ENCODE data around the gene SMYD3. TPM values are rescaled to one million over a fixed set of nuclear protein-coding genes. Genes with fewer than 3 reads are reported as not detected.
"Not testable (repeated sequence)": the region's sequence is repeated elsewhere in the genome, so short reads cannot be mapped to it uniquely, and the experiment has no call there.

The SMYD3 gene
- total RNA-seq, 1 experiment from 2014 or later, result 44.5 TPM

- no peak for DNase-seq (ENCODE audit: low spot score)
Measured at GRCh38 chr1:246032984-246033383, 474.1 kb downstream of the SMYD3 start.

DNA sequence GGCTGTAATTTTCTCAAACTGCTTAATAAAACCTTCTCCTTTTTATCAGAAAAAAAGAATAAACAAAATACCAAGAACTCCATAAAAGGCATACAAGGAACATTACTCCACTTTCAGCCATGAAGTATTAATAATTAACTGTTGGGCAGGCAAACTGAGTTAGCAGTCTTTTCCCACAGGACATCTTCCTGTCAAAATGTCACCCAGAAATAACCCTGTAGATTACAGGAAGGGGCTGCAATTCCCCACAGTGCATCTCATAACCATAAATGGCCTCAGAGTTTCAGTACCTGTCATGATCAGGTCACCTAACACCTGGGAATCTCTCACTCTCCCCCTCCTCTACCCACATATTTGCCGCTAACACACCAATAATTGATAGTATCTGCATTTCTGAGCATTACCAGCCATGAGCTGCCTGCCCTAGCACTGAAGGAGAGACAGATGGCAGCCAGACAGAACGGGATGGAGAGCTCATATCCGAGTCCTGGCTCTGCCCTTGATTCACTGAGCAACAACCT is 475.0 kb downstream of the SMYD3 start:
- no peak for DNase-seq (ENCODE audit: low spot score)

GRCh38 chr1:246029616-246030015 is 477.5 kb downstream of the SMYD3 start:
- no peak for DNase-seq (ENCODE audit: low spot score)

GRCh38 chr1:246024118-246024517 is 483.0 kb downstream of the SMYD3 start:
- DNase-seq (ENCODE audit: low spot score), result not testable (repeated sequence)

DNA sequence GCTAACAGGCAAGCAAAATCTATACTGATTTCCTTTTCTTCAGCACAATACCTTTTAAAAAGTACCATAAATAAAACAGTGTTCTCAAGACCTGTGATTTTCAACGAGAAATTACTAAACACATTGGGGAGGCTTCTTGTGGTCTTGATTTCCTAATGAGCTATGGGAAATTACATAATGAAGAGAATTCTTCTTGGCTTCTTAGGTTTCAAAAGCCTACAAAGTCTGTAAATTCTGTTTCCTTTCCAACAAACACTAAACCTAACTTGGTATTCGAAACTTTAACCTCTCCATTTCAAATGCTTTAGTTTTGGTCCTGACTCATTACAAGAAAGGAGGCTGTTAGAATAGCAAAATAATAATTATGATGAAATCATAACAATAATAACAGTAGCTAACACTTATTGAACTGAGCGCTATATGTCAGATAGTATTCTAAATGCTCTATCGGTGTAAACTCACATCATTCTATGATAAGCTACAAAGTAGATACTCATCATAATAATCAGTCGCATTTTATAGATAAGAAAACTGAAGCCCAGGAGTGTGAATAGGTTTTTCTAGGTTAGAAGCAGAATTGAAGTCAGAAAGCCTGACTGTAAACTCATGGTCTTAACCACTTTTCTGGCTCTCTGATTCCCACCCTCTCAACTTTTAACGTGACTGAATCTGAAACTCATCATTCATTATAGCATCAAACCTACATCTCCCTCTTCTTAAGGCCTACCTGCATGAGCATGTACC is 486.7 kb downstream of the SMYD3 start:
- DNase-seq (ENCODE audit: low spot score), result no peak

DNA sequence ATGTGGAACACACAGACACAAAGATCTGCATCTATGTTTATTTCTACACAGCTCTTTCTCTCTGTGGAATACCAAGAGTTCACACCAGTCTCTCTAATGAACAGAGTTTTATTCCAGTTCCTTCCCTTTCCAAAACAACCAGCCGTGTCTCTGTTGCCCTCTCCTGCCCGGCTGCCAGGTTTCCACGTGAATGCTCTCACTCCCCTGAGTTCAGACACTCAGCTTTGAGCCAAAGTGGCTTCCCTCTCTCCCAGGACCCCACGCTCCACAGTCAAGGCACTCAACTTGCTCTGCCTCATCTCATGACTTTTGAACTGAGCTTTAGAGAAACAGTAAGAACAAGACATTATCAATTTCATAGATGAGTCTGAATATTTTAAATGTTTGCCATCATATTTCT is 488.9 kb downstream of the SMYD3 start:
- no peak for DNase-seq (ENCODE audit: low spot score)

GRCh38 chr1:246012341-246012740 is 494.7 kb downstream of the SMYD3 start:
- DNase-seq (ENCODE audit: low spot score), result peak; percentile 31

DNA sequence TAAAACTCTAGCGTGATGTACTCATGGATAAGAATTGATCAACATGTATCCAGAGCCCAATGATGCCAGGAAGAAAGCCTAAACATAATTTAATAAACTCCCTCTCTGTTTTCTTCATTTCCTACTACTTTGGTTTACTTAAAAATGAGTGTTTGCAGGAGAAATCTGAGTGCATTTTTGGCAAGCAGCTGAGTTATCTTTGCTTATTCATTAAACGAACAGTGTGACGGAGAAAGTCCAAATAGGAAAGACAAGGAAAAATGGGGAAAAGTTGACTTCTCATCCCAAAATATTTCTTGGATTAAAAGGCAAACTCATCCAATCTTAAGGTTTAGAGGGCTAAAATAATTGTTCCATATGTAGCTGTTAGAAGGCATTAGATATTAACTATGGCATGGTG is 496.7 kb downstream of the SMYD3 start:
- DNase-seq (ENCODE audit: low spot score), result no peak

DNA sequence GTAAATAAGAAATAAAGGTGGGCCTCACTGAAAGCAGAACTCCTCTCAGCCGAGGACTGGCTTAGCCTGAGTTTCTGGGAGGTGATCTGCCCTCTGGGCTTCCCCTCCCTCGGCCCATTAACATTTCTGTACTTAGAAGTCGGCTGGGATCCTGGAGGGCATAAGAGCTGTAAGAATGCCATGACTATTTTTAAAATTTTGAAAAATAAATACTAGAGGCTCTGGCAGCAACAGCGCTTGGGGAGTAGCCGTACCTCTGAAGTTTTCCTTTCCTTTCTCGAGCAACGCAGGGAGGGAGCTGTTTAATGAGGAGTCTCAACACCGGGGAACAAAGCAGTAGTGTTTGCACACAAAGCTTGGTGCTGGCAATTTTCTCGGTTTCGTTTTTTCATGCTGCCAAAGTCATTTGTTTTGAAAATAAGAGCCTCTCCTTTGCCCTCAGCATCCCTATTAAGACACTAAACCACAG is 498.7 kb downstream of the SMYD3 start:
- no peak for DNase-seq (ENCODE audit: low spot score)

GRCh38 chr1:246005067-246005466 is 502.0 kb downstream of the SMYD3 start:
- peak; percentile 98 for DNase-seq (ENCODE audit: low spot score)

- DNase-seq (ENCODE audit: low spot score), result no peak
Measured at GRCh38 chr1:246004301-246004700, 502.8 kb downstream of the SMYD3 start.

DNA sequence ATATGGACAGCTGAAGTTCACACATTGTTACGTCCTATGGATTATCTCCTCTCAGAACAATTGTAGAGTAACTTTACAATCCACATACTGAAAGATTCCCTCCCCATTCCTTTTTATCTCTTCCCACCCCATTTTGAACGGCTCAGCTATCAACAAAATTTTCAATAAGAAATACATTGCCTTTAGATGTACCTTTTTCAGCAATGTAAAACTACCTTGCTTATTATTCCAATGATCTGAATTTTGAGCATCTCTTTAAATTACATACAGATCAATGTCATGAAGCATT is 503.7 kb downstream of the SMYD3 start:
- DNase-seq (ENCODE audit: low spot score), result no peak

DNA sequence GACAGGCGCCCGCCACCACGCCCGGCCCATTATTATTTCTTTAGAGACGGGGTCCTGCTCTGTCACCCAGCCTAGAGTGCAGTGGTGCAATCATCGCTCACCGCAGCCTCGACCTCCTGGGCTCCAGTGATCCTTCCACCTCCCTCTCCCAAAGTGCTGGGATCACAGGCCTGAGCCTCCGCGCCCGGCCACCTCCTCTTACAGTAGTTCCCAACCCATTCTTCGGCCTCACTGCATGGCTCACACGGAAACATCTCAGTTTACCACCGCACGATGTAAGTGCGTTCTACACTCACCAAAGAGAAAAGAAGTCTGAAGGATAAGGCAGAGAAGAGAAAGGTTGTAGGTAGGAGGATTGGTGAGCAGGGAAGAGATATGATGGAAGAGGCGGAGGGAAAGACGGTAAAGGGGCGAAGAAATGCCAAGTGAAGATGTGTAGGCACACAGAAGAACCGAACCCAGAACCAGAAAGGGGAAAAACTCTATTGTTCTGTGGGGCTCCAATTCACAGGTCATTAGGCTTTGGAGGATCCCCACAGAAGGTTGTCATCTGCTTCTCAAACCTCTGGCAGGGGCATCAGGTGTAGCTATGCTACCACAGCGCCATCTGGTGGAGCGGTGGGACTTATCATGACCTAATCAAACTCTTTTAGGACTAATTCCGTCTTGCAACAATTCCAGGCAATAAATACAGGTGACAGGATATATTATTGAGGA is 504.2 kb downstream of the SMYD3 start:
- peak; percentile 91 for DNase-seq (ENCODE audit: low spot score)

GRCh38 chr1:246001837-246002230 is 505.2 kb downstream of the SMYD3 start:
- no peak for DNase-seq (ENCODE audit: low spot score)

DNA sequence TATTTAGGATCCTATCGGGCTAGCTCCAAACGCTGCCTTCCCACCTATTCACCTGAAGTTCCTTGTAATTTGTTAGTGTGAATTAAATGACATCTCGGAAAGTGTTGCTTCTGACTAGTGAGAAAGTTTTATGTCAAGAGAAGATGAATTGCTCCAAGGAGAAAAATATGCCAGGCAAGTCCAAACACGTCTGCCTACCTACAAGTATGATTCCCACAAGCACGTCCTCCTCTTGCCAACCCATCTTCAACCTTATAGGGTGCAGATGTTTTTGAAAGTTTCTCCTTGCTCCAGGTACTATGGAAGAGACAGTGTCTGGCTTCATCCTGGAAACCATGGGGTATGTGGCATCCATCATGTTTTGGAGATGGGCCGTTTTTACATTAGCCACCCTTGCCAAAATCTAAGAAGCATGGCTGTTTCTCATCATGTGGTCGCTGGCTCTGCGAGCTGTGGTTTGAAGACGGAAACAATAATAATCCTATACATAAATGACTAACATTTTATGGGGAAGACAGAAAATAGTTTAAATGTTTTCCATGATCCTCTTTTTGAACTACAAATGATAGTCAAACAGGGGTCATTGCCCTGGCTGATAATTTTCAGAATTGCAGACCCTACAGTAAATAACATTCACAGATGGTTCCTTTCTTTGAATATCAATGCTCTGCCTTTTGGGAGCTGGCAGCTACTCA is 505.8 kb downstream of the SMYD3 start:
- DNase-seq (ENCODE audit: low spot score), result peak; percentile 79

- no peak for DNase-seq (ENCODE audit: low spot score)
Measured at GRCh38 chr1:246000638-246001015, 506.5 kb downstream of the SMYD3 start.

- no peak for DNase-seq (ENCODE audit: low spot score)
Measured at GRCh38 chr1:245999697-246000637, 507.1 kb downstream of the SMYD3 start.

DNA sequence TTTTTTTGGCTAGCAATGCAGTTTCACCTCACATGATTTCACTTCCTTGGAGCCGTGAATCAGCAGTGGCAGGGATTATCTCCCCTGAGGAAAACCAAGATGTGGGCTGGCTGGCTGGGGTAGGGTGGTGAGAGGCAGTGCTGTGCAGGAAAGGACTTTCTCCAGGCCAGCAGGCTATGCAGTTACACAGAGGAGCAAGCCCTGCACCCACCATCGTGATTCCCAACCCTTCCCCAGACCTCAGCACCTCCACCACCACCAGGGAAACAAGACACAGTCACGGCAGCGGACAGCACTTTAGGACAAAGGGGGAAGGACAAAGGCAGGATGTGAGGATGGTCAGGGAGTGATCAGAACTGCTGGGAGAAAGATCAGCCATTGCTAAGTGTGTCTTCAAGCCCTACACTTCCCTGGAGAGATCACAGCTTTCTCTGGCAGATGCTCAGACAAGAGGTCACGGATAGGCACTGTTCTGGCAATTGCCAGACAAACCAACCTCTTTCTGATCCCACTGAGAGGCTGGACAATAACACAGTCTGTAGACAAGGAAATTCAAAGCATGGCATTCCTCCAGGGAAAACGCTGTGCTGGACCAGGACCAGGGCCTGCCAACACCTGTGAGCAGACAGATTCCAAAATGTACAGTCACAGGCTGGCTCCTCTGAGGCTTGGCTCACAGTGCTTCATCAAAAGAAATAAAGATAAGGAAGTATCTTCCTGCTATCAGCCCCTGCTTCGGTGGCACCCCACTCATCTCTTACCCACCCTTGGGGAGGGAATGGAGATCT is 509.4 kb downstream of the SMYD3 start:
- DNase-seq (ENCODE audit: low spot score), result peak; percentile 87

GRCh38 chr1:245996811-245997210 is 510.3 kb downstream of the SMYD3 start:
- no peak for DNase-seq (ENCODE audit: low spot score)

GRCh38 chr1:245995474-245995873 is 511.6 kb downstream of the SMYD3 start:
- no peak for DNase-seq (ENCODE audit: low spot score)

GRCh38 chr1:245991266-245991665 is 515.8 kb downstream of the SMYD3 start:
- no peak for DNase-seq (ENCODE audit: low spot score)

All from A172 (cell line).